HG03135 (cell line): Measurements from ENCODE around the gene ZNF140.

ENCODE experiments used
- ATAC-seq: cut with Tn5 transposase; IDR thresholded peaks from one replicate; pipeline ENCODE4 v1.9.1; 2021; ENCODE audit warnings: mild to moderate bottlenecking, moderate library complexity; ENCODE audit not compliant: unreplicated experiment

The ZNF140 gene

GRCh38 chr12:133080368-133081158 is at the start of gene ZNF140:
Gene ZNF140, plus strand, starts transcription at chr12:133080923. Its CDS starts 398 bp downstream, at chr12:133081321.
- ATAC-seq, result peak; percentile 71

GRCh38 chr12:133037207-133038005 is 43.3 kb upstream of the ZNF140 start, which contains the start of gene ZNF84:
Gene ZNF84, plus strand, starts transcription at chr12:133037509. Its CDS starts 3,959 bp downstream, at chr12:133041468.
- ATAC-seq, result peak; percentile 92

- no peak for ATAC-seq
Measured at GRCh38 chr12:133038118-133038709, 42.5 kb upstream of the ZNF140 start.

- no peak for ATAC-seq
Measured at GRCh38 chr12:133046698-133047097, 34.0 kb upstream of the ZNF140 start.

GRCh38 chr12:133057446-133057845 is 23.3 kb upstream of the ZNF140 start:
- ATAC-seq, result no peak

- ATAC-seq, result no peak
Measured at GRCh38 chr12:133058203-133059113, 22.3 kb upstream of the ZNF140 start.

GRCh38 chr12:133061954-133062353 is 18.8 kb upstream of the ZNF140 start:
- no peak for ATAC-seq

- ATAC-seq, result no peak
Measured at GRCh38 chr12:133063556-133063955, 17.2 kb upstream of the ZNF140 start.

GRCh38 chr12:133073836-133074235 is 6.9 kb upstream of the ZNF140 start:
- ATAC-seq, result no peak

- ATAC-seq, result peak; percentile 73
Measured at GRCh38 chr12:133080026-133080367, 726 bp upstream of the ZNF140 start.

- no peak for ATAC-seq
Measured at GRCh38 chr12:133081159-133081780, 547 bp downstream of the ZNF140 start.

- no peak for ATAC-seq
Measured at GRCh38 chr12:133083345-133083744, 2.6 kb downstream of the ZNF140 start.

- ATAC-seq, result no peak
Measured at GRCh38 chr12:133105620-133106019, 24.9 kb downstream of the ZNF140 start.

- ATAC-seq, result no peak
Measured at GRCh38 chr12:133106253-133106652, 25.5 kb downstream of the ZNF140 start.

- ATAC-seq, result no peak
Measured at GRCh38 chr12:133107121-133107520, 26.4 kb downstream of the ZNF140 start.

GRCh38 chr12:133108150-133108549 is 27.4 kb downstream of the ZNF140 start:
- no peak for ATAC-seq

- no peak for ATAC-seq
Measured at GRCh38 chr12:133120385-133121191, 39.9 kb downstream of the ZNF140 start.

- ATAC-seq, result no peak
Measured at GRCh38 chr12:133124674-133125073, 44.0 kb downstream of the ZNF140 start.

- ATAC-seq, result peak; percentile 14
Measured at GRCh38 chr12:133129368-133130037, 48.8 kb downstream of the ZNF140 start.
